ENCODE measurements around the gene KRT32. TPM values are rescaled to one million over a fixed set of nuclear protein-coding genes. Genes with fewer than 3 reads are reported as not detected.

The KRT32 gene
- total RNA-seq, 1 donor from 2014 or later, result 0.17 TPM

GRCh38 chr17:41451154-41451728, 15.9 kb downstream of the KRT32 start:
- H3K27me3 Mint-ChIP-seq, result peaks cover 8% of the 10 kb centered on the region
- no peak overlapping the region for H3K27ac Mint-ChIP-seq
- TF ChIP-seq, protein P1, sequence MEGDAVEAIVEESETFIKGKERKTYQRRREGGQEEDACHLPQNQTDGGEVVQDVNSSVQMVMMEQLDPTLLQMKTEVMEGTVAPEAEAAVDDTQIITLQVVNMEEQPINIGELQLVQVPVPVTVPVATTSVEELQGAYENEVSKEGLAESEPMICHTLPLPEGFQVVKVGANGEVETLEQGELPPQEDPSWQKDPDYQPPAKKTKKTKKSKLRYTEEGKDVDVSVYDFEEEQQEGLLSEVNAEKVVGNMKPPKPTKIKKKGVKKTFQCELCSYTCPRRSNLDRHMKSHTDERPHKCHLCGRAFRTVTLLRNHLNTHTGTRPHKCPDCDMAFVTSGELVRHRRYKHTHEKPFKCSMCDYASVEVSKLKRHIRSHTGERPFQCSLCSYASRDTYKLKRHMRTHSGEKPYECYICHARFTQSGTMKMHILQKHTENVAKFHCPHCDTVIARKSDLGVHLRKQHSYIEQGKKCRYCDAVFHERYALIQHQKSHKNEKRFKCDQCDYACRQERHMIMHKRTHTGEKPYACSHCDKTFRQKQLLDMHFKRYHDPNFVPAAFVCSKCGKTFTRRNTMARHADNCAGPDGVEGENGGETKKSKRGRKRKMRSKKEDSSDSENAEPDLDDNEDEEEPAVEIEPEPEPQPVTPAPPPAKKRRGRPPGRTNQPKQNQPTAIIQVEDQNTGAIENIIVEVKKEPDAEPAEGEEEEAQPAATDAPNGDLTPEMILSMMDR (conservative IDR thresholded peaks at IDR 0.05), result no peak
- H3K4me3 Mint-ChIP-seq, result no peak overlapping the region
- peaks cover 7% of the 10 kb centered on the region for H3K9me3 Mint-ChIP-seq
- no peak for DNase-seq (ENCODE audit: extremely low spot score, unreplicated experiment)
- H3K36me3 Mint-ChIP-seq, result no peaks in the 10 kb centered on the region
- H3K4me1 Mint-ChIP-seq (ENCODE audit: unreplicated experiment), result no peaks in the 10 kb centered on the region

GRCh38 chr17:41449008-41449407, 18.2 kb downstream of the KRT32 start:
- H3K36me3 Mint-ChIP-seq, result no peaks in the 10 kb centered on the region
- H3K27me3 Mint-ChIP-seq, result peaks cover 4% of the 10 kb centered on the region
- H3K4me1 Mint-ChIP-seq (ENCODE audit: unreplicated experiment), result no peaks in the 10 kb centered on the region
- no peak overlapping the region for H3K4me3 Mint-ChIP-seq
- H3K9me3 Mint-ChIP-seq, result peaks cover 7% of the 10 kb centered on the region
- DNase-seq (ENCODE audit: extremely low spot score, unreplicated experiment), result no peak
- TF ChIP-seq, protein P1 (conservative IDR thresholded peaks at IDR 0.05), result no peak
- no peak overlapping the region for H3K27ac Mint-ChIP-seq

DNA sequence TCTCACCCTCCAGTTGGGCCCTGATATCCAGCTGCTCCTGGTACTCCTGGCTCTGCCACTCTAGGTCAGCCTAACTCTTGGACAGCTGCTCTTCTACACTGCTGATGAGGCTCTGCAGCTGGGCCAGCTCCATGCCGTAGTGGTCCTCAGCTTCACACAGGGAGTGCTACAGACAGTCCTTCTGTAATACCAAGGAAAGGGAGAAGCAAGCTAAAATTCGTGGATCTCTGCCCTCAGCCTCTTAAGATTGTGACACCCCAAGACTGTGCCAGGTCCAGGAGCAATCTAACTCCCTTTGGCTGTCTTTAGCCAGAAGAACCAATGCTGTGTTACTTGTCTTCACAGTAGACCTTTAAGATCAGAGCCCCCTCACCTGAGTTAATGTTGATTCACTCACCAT, 18.7 kb downstream of the KRT32 start:
- DNase-seq (ENCODE audit: extremely low spot score, unreplicated experiment), result no peak
- Mint-ChIP-seq H3K4me1 (ENCODE audit: unreplicated experiment) (no peaks in the 10 kb centered on the region), H3K36me3 (no peaks in the 10 kb centered on the region), H3K27me3 (peaks cover 4% of the 10 kb centered on the region), H3K9me3 (peaks cover 7% of the 10 kb centered on the region), H3K4me3 (no peak overlapping the region), H3K27ac (no peak overlapping the region)
- TF ChIP-seq, protein P1 (conservative IDR thresholded peaks at IDR 0.05), result no peak

DNA sequence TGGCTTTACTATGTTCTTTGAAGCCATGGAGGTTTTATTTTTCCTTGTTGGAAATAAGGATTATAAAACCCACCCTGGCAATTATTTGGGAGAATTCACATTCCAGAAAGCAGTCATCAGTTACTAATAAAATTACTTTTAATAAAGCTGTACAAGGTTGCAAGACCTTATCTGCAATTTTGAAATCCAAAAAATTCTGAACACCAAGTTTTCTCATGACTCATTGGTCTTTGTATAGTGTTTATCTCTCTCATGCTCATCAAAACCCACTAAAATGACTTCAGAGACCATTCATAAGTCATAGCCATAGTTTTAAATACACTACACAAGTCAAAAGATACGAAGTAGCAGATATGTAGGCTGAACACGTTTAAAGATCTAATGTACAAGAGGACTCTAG, 20.4 kb downstream of the KRT32 start:
- no peak for DNase-seq (ENCODE audit: extremely low spot score, unreplicated experiment)
- Mint-ChIP-seq H3K9me3 (peaks cover 7% of the 10 kb centered on the region), H3K4me1 (ENCODE audit: unreplicated experiment) (no peaks in the 10 kb centered on the region), H3K4me3 (no peak overlapping the region), H3K27me3 (peaks cover 4% of the 10 kb centered on the region), H3K36me3 (no peaks in the 10 kb centered on the region), H3K27ac (no peak overlapping the region)
- TF ChIP-seq, protein P1 (conservative IDR thresholded peaks at IDR 0.05), result no peak

- no peak for DNase-seq (ENCODE audit: extremely low spot score, unreplicated experiment)
- Mint-ChIP-seq H3K36me3 (no peaks in the 10 kb centered on the region), H3K27me3 (no peaks in the 10 kb centered on the region), H3K27ac (no peak overlapping the region), H3K4me3 (no peak overlapping the region), H3K9me3 (no peaks in the 10 kb centered on the region), H3K4me1 (ENCODE audit: unreplicated experiment) (no peaks in the 10 kb centered on the region)
- TF ChIP-seq, protein P1 (conservative IDR thresholded peaks at IDR 0.05), result no peak
Observed at GRCh38 chr17:41444640-41445039, 22.5 kb downstream of the KRT32 start.

- TF ChIP-seq, protein P1 (conservative IDR thresholded peaks at IDR 0.05), result no peak
- DNase-seq (ENCODE audit: extremely low spot score, unreplicated experiment), result no peak
- no peak overlapping the region for H3K4me3 Mint-ChIP-seq
- no peak overlapping the region for H3K27ac Mint-ChIP-seq
- H3K27me3 Mint-ChIP-seq, result no peaks in the 10 kb centered on the region
- no peaks in the 10 kb centered on the region for H3K36me3 Mint-ChIP-seq
- no peaks in the 10 kb centered on the region for H3K9me3 Mint-ChIP-seq
- no peaks in the 10 kb centered on the region for H3K4me1 Mint-ChIP-seq (ENCODE audit: unreplicated experiment)
Observed at GRCh38 chr17:41444186-41444585, 23.0 kb downstream of the KRT32 start.

Data from type B pancreatic cell (in vitro differentiated cells).